WTC11 (cell line): ENCODE results near the gene TMEFF2. TPM values are rescaled to one million over a fixed set of nuclear protein-coding genes. Genes with fewer than 3 reads are reported as not detected.

ENCODE experiments used
- ATAC-seq: fragments of 200-7000 bp; cut with Tn5 transposase; 2 replicates; pipeline ENCODE4 v1.10.0; 2021; ENCODE audit warnings: mild to moderate bottlenecking, moderate library complexity
- CTCF ChIA-PET: fragments of 300-600 bp; sonication (Branson Sonifier 250); formaldehyde crosslinking; loops from one replicate; lab custom pipeline; 2021; ENCODE audit warnings: antibody characterized with exemption; lab: Charles Lee
- POLR2A ChIA-PET: fragments of 350-600 bp; sonication (Branson Sonifier 250); formaldehyde crosslinking; loops from one replicate; lab custom pipeline; 2021; ENCODE audit warnings: antibody characterized with exemption; lab: Charles Lee
- DNase-seq: peaks from one replicate; pipeline ENCODE4 v3.0.0; 2021; ENCODE audit warnings: low spot score
- H3K27ac Mint-ChIP-seq: 2 replicates; pipeline ENCODE4 v1.8.0; 2021; ENCODE audit warnings: mixed read lengths
- H3K27me3 Mint-ChIP-seq: 2 replicates; pipeline ENCODE4 v1.8.0; 2021; ENCODE audit warnings: low read depth, mild to moderate bottlenecking, moderate library complexity, mixed read lengths
- H3K36me3 Mint-ChIP-seq: 2 replicates; pipeline ENCODE4 v1.8.0; 2021; ENCODE audit warnings: mixed read lengths
- H3K4me1 Mint-ChIP-seq: 2 replicates; pipeline ENCODE4 v1.8.0; 2022; ENCODE audit warnings: mixed read lengths
- H3K4me3 Mint-ChIP-seq: 2 replicates; pipeline ENCODE4 v1.8.0; 2021; ENCODE audit warnings: mild to moderate bottlenecking, moderate library complexity, mixed read lengths
- H3K9me3 Mint-ChIP-seq: 2 replicates; pipeline ENCODE4 v1.8.0; 2021; ENCODE audit warnings: mixed read lengths
- ATF1 ChIP-seq: sonication (generic); formaldehyde crosslinking; IDR thresholded peaks from 2 replicates; pipeline ENCODE4 v1.8.1; 2023; ENCODE audit warnings: mild to moderate bottlenecking, moderate library complexity, missing genetic modification reagents
- CDX4 ChIP-seq: fragments of 250-450 bp; sonication (Bioruptor Pico); IDR thresholded peaks from 2 replicates; pipeline ENCODE4 v1.9.0; 2021; ENCODE audit warnings: moderate library complexity, mild to moderate bottlenecking, inconsistent platforms, borderline replicate concordance
- ELF4 ChIP-seq: sonication (generic); formaldehyde crosslinking; IDR thresholded peaks from 2 replicates; pipeline ENCODE4 v1.8.1; 2022; ENCODE audit warnings: low read depth, mild to moderate bottlenecking, moderate library complexity, missing genetic modification reagents
- FOXJ3 ChIP-seq: sonication (generic); formaldehyde crosslinking; IDR thresholded peaks from 2 replicates; pipeline ENCODE4 v1.9.0; 2021; ENCODE audit warnings: missing genetic modification reagents, mild to moderate bottlenecking, borderline replicate concordance
- GTF2I ChIP-seq: fragments of 250-450 bp; sonication (Bioruptor Pico); conservative IDR thresholded peaks from 2 replicates; pipeline ENCODE4 v1.4.0; 2021; ENCODE audit warnings: mild to moderate bottlenecking
- KAT7 ChIP-seq: sonication (generic); formaldehyde crosslinking; IDR thresholded peaks from 2 replicates; pipeline ENCODE4 v1.8.1; 2023; ENCODE audit warnings: missing genetic modification reagents, mild to moderate bottlenecking, borderline replicate concordance
- MAX ChIP-seq: sonication (generic); formaldehyde crosslinking; IDR thresholded peaks from 2 replicates; pipeline ENCODE4 v1.8.0; 2022; ENCODE audit warnings: mild to moderate bottlenecking, missing genetic modification reagents
- MXD4 ChIP-seq: fragments of 250-450 bp; sonication (Bioruptor Pico); IDR thresholded peaks from 2 replicates; pipeline ENCODE4 v1.8.0; 2021; ENCODE audit warnings: mild to moderate bottlenecking, moderate library complexity, borderline replicate concordance
- NFATC4 ChIP-seq: fragments of 250-450 bp; sonication (Bioruptor Pico); IDR thresholded peaks from 2 replicates; pipeline ENCODE4 v1.9.0; 2021; ENCODE audit warnings: mild to moderate bottlenecking
- NFYB ChIP-seq: sonication (generic); formaldehyde crosslinking; conservative IDR thresholded peaks from 2 replicates; pipeline ENCODE4 v1.8.0; 2022; ENCODE audit warnings: low read depth, missing genetic modification reagents
- NR2C2 ChIP-seq: sonication (generic); formaldehyde crosslinking; IDR thresholded peaks from 2 replicates; pipeline ENCODE4 v1.8.0; 2022; ENCODE audit warnings: mild to moderate bottlenecking, missing genetic modification reagents
- OVOL2 ChIP-seq: fragments of 250-450 bp; sonication (Bioruptor Pico); IDR thresholded peaks from 2 replicates; pipeline ENCODE4 v1.9.0; 2021; ENCODE audit warnings: mild to moderate bottlenecking, borderline replicate concordance
- SP1 ChIP-seq: sonication (generic); formaldehyde crosslinking; conservative IDR thresholded peaks from 2 replicates; pipeline ENCODE4 v1.8.1; 2022; ENCODE audit warnings: missing genetic modification reagents
- STAT6 ChIP-seq: sonication (generic); formaldehyde crosslinking; conservative IDR thresholded peaks from 2 replicates; pipeline ENCODE4 v1.8.1; 2023; ENCODE audit warnings: mild to moderate bottlenecking, low read depth, missing genetic modification reagents, moderate library complexity
- TCF7 ChIP-seq: sonication (generic); formaldehyde crosslinking; IDR thresholded peaks from 2 replicates; pipeline ENCODE4 v1.8.0; 2022; ENCODE audit warnings: mild to moderate bottlenecking, low read depth, missing genetic modification reagents, moderate library complexity
- TEAD1 ChIP-seq: sonication (generic); formaldehyde crosslinking; IDR thresholded peaks from 2 replicates; pipeline ENCODE4 v1.8.0; 2022; ENCODE audit warnings: mild to moderate bottlenecking, missing genetic modification reagents
- TP53 ChIP-seq: sonication (generic); formaldehyde crosslinking; IDR thresholded peaks from 2 replicates; pipeline ENCODE4 v1.8.1; 2023; ENCODE audit warnings: mild to moderate bottlenecking, missing genetic modification reagents
- ZMAT4 ChIP-seq: fragments of 250-450 bp; sonication (Bioruptor Pico); IDR thresholded peaks from 2 replicates; pipeline ENCODE4 v1.9.0; 2021; ENCODE audit warnings: mild to moderate bottlenecking
- ZNF219 ChIP-seq: sonication (generic); formaldehyde crosslinking; IDR thresholded peaks from 2 replicates; pipeline ENCODE4 v1.8.0; 2023; ENCODE audit warnings: missing genetic modification reagents, mild to moderate bottlenecking, borderline replicate concordance
- ZNF281 ChIP-seq: sonication (generic); formaldehyde crosslinking; IDR thresholded peaks from 2 replicates; pipeline ENCODE4 v1.8.0; 2023; ENCODE audit warnings: mild to moderate bottlenecking, missing genetic modification reagents
- ZNF396 ChIP-seq: fragments of 250-450 bp; sonication (Bioruptor Pico); IDR thresholded peaks from 2 replicates; pipeline ENCODE4 v1.8.0; 2021; ENCODE audit warnings: mild to moderate bottlenecking, moderate library complexity, borderline replicate concordance
- total RNA-seq: library from RNA; stranded (reverse); gene quantifications from 3 replicates; pipeline ENCODE4 v1.2.3, GENCODE V29; 2021

TMEFF2 gene
- total RNA-seq, 1 experiment from 2014 or later = 2.3 TPM

- no peak for TF ChIP-seq ZNF281 (CRISPR knock-in tag)
Observed at GRCh38 chr2:191999101-191999841, 195.5 kb downstream of the TMEFF2 start (continued).

- ATAC-seq (no peak), DNase-seq (no peak)
- Mint-ChIP-seq H3K27ac (peak overlapping the region; percentile 27; the same call in 1 of the 2 replicates), H3K4me3 (no peak overlapping the region), H3K27me3 (no peaks in the 10 kb centered on the region), H3K36me3 (no peaks in the 10 kb centered on the region), H3K9me3 (no peaks in the 10 kb centered on the region), H3K4me1 (peaks cover 20% of the 10 kb centered on the region)
- ChIA-PET POLR2A (no interaction called here), CTCF (interaction anchor here (0.9 to 1.8 kb wide), 2 partner anchors 167 to 183 kb away, joined by 3 to 4 read pairs; no protein-coding TSS in a partner anchor)
- TF ChIP-seq KAT7 (CRISPR knock-in tag) (no peak), NFYB (CRISPR knock-in tag) (no peak), GTF2I (no peak), ZNF396 (CRISPR knock-in tag) (no peak), ZMAT4 (no peak)
Observed at GRCh38 chr2:191995285-191995684, 199.4 kb downstream of the TMEFF2 start.

- Mint-ChIP-seq H3K9me3 (no peaks in the 10 kb centered on the region), H3K4me1 (peaks cover 23% of the 10 kb centered on the region), H3K27me3 (no peaks in the 10 kb centered on the region), H3K27ac (peak overlapping the region; percentile 49), H3K4me3 (no peak overlapping the region), H3K36me3 (no peaks in the 10 kb centered on the region)
- TF ChIP-seq SP1 (CRISPR knock-in tag) (no peak), NFATC4 (CRISPR knock-in tag) (no peak), OVOL2 (CRISPR knock-in tag) (no peak), ELF4 (CRISPR knock-in tag) (no peak), TEAD1 (CRISPR knock-in tag) (no peak), TP53 (no peak), MXD4 (CRISPR knock-in tag) (no peak), CDX4 (CRISPR knock-in tag) (no peak)
- POLR2A ChIA-PET = no interaction called here
- peak; percentile 48; the same call in 1 of the 2 replicates for ATAC-seq
- CTCF ChIA-PET = interaction anchor here (0.9 to 1.8 kb wide), 2 partner anchors 168 to 183 kb away, joined by 3 to 4 read pairs; no protein-coding TSS in a partner anchor
- no peak for DNase-seq
Observed at GRCh38 chr2:191994749-191995148, 200.0 kb downstream of the TMEFF2 start.

- no peak for DNase-seq
- Mint-ChIP-seq H3K4me3 (no peak overlapping the region), H3K36me3 (no peaks in the 10 kb centered on the region), H3K27me3 (no peaks in the 10 kb centered on the region), H3K9me3 (no peaks in the 10 kb centered on the region), H3K27ac (no peak overlapping the region), H3K4me1 (peaks cover 17% of the 10 kb centered on the region)
- no peak for TF ChIP-seq MAX (CRISPR knock-in tag)
- TF ChIP-seq ZNF219 (CRISPR knock-in tag) = no peak
- TF ChIP-seq TCF7 (CRISPR knock-in tag) = no peak
- no peak for TF ChIP-seq GTF2I
- TF ChIP-seq NR2C2 (CRISPR knock-in tag) = no peak
- no peak for TF ChIP-seq STAT6 (CRISPR knock-in tag)
- no peak for TF ChIP-seq FOXJ3 (CRISPR knock-in tag)
- TF ChIP-seq NFYB (CRISPR knock-in tag) = no peak
- no peak for TF ChIP-seq ELF4 (CRISPR knock-in tag)
- TF ChIP-seq KAT7 (CRISPR knock-in tag) = no peak
- no peak for TF ChIP-seq ATF1 (CRISPR knock-in tag)
- ATAC-seq = no peak
- ChIA-PET CTCF (no interaction called here), POLR2A (no interaction called here)
Observed at GRCh38 chr2:191991442-191991841, 203.3 kb downstream of the TMEFF2 start.
